Cardiac fibroblast (primary cell): ENCODE results near the gene TMEM184B.

ENCODE experiments used
- DNase-seq, 2 donors: peaks; one replicate each; pipeline versions ENCODE4 v3.0.0 to v3.0.0-alpha.2; 2010; ENCODE audit warnings: low read depth in 2 of 2
- H3K4me3 ChIP-seq, 2 donors: replicated peaks in 1 of 2; 1 replicate in 1 of 2; 2 replicates in 1 of 2; pipeline ENCODE4 v1.5.1; 2011; ENCODE audit warnings: low read depth in 2 of 2, low read length in 2 of 2, mild to moderate bottlenecking in 2 of 2, moderate library complexity in 1 of 2
- CTCF ChIP-seq: IDR thresholded peaks from one replicate; pipeline ENCODE4 v1.5.1; 2011; ENCODE audit warnings: low read depth, mild to moderate bottlenecking, low read length, inconsistent platforms

Gene TMEM184B

GRCh38 chr22:38170469-38170868, 102.3 kb downstream of the TMEM184B start:
- TF ChIP-seq CTCF, result no peak

More at GRCh38 chr22:38170469-38170868, 102.3 kb downstream of the TMEM184B start:
- DNase-seq, result no peak
- H3K4me3 ChIP-seq, result no peak overlapping the region
